Breast epithelium (tissue), 3 donors: ENCODE data around the gene AP5Z1.

Experiments used
- CTCF ChIP-seq, 3 donors: fragments of 450-650 bp; IDR thresholded peaks; one replicate each; pipeline ENCODE4 v1.5.1; 2016 to 2017; ENCODE audit warnings: antibody characterized with exemption in 3 of 3, mild to moderate bottlenecking in 3 of 3, moderate library complexity in 3 of 3
- POLR2A ChIP-seq: fragments of 450-650 bp; IDR thresholded peaks from one replicate; pipeline ENCODE4 v1.6.1; 2016; ENCODE audit warnings: antibody characterized with exemption, mild to moderate bottlenecking, moderate library complexity
- POLR2AphosphoS5 ChIP-seq, 3 donors: sonication (generic); formaldehyde crosslinking; IDR thresholded peaks; one replicate each; pipeline ENCODE4 v1.6.1; 2017; ENCODE audit warnings: antibody characterized with exemption in 3 of 3

GRCh38 chr7:4775848-4776623, 613 bp downstream of the AP5Z1 start:
- TF ChIP-seq CTCF (IDR thresholded peaks at IDR 0.05), result no peak
- TF ChIP-seq POLR2A, result no peak
- TF ChIP-seq POLR2AphosphoS5 (IDR thresholded peaks at IDR 0.05), result no peak
